Lung microvascular endothelial cell (primary cell): Measurements from ENCODE around the gene TMF1. TPM values are rescaled to one million over a fixed set of nuclear protein-coding genes. Genes with fewer than 3 reads are reported as not detected.
A peak's percentile ranks its signal among the peaks of the same experiment; 100 is the strongest.

Source experiments
- DNase-seq, 2 donors: peaks; one replicate each; pipeline versions ENCODE4 v3.0.0 to v3.0.0-alpha.2; 2010; ENCODE audit warnings: low read depth in 2 of 2
- total RNA-seq: library from RNA; depleted of rRNA; stranded (reverse); fragments of >200 nt; gene quantifications from 2 replicates; pipeline ENCODE4 v1.2.1, GENCODE V29; 2014

Gene TMF1
- total RNA-seq, 1 donor from 2014 or later: 20.4 TPM

- DNase-seq: no peak
These were observed 74.5 kb downstream of the TMF1 start for GRCh38 chr3:68977486-68978167.

DNA sequence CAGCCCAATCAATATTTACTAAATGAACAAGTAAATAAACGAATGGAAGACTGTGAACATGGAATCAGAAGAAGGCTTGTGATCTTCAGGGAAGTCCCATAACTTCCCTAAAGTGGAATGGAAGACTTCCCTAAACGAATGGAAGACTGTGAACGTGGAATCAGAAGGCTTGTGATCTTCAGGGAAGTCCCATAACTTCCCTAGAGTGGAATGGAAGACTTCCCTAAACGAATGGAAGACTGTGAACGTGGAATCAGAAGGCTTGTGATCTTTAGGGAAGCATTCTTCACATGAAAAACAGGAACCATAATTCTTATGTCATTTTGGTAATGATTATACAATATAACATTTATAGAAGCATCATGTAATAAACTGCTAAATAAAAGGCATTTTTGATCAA, 77.4 kb downstream of the TMF1 start:
- DNase-seq: no peak

DNA sequence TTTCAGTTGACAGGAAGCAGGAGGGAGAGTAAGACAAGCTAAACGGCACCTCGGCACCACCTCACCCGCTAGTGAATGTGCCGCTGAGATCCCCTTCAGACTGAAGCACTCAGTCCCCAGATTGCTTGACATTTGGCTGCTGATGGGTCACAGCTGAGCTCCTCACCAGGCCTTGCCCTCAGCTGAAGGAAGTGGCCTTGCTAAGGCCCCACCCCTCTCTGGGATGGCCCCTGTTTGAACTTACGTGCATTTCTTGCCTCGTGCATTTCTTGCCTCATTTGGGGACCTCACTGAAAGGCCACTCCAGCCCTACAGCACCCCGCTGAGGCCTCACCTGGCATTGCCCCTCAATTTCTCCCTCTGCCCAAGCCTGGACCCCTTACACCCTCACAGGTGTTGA, 78.5 kb downstream of the TMF1 start:
- DNase-seq: no peak

DNA sequence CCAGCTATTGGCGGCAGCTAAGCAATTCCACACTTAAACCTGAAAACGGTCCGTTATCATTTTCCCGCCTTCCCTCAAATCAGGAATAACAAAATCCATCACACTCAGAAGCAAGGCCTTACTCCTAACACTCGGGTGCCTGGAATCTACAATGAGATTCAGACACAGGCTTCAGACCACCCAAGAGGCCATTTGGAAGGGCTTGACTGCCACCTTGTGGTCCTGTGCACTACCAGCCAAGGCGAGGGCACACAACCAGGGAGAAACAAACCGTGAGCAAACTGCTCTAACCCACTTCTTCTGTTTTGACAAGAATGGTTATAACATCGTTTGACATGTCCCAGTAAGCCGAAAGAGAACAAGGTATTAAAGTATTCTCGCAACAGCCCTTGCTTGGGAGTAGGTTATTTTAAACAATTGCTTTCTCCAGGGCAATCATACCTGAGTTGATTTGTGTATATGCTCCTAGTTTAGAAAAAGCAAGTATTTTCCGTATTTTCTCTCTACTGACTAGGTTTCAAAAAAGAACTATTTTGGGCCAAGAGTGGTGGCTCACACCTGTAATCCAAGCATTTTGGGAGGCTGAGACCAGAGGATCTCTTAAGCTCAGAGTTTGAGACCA, 79.7 kb downstream of the TMF1 start:
- DNase-seq: peak; percentile 70 to 77

Other genes with a start within 250 kb of the TMF1 start
- not detected in 2 replicates for gene TAFA4, start 119.8 kb downstream of the TMF1 start, total RNA-seq
- gene EOGT, start 38.6 kb downstream of the TMF1 start, total RNA-seq: 23.4 and 40.5 TPM in 2 replicates
- gene UBA3, start 28.0 kb upstream of the TMF1 start, total RNA-seq: 53.2 and 55.6 TPM in 2 replicates
- 68.1 and 75.2 TPM in 2 replicates for gene ARL6IP5, start 32.6 kb upstream of the TMF1 start, total RNA-seq
- not detected in 2 replicates for gene LMOD3, start 70.3 kb upstream of the TMF1 start, total RNA-seq